GM08714 (cell line): ENCODE data around the gene CACNA1B.

Experiments
- H3K4me3 ChIP-seq: fragments of 200-500 bp; sonication (Bioruptor generic); 2 replicates; pipeline ENCODE4 v1.5.1; 2014; ENCODE audit warnings: mild to moderate bottlenecking, low read length, inconsistent platforms
- ZNF274 ChIP-seq: IDR thresholded peaks from 2 replicates; pipeline ENCODE4 v1.6.1; 2012; ENCODE audit warnings: mild to moderate bottlenecking, low read depth, low read length

CACNA1B gene

GRCh38 chr9:138040446-138041430 is 163.2 kb downstream of the CACNA1B start:
- no peak for TF ChIP-seq ZNF274
- H3K4me3 ChIP-seq: no peak overlapping the region

- no peak overlapping the region for H3K4me3 ChIP-seq
- TF ChIP-seq ZNF274: no peak
These were observed 164.6 kb downstream of the CACNA1B start for GRCh38 chr9:138042146-138042545.

GRCh38 chr9:138042640-138043039 is 165.1 kb downstream of the CACNA1B start:
- no peak overlapping the region for H3K4me3 ChIP-seq
- TF ChIP-seq ZNF274: no peak

GRCh38 chr9:138043061-138043410 is 165.5 kb downstream of the CACNA1B start:
- no peak for TF ChIP-seq ZNF274
- H3K4me3 ChIP-seq: no peak overlapping the region

GRCh38 chr9:138043411-138044345 is 166.1 kb downstream of the CACNA1B start:
- no peak overlapping the region for H3K4me3 ChIP-seq
- TF ChIP-seq ZNF274: no peak

- no peak overlapping the region for H3K4me3 ChIP-seq
- TF ChIP-seq ZNF274: no peak
These were observed 167.2 kb downstream of the CACNA1B start for GRCh38 chr9:138044485-138045383.

GRCh38 chr9:138045541-138046490 is 168.2 kb downstream of the CACNA1B start:
- H3K4me3 ChIP-seq: no peak overlapping the region
- TF ChIP-seq ZNF274: no peak

- no peak overlapping the region for H3K4me3 ChIP-seq
- TF ChIP-seq ZNF274: no peak
These were observed 169.2 kb downstream of the CACNA1B start for GRCh38 chr9:138046641-138047301.

GRCh38 chr9:138047469-138048040 is 170.0 kb downstream of the CACNA1B start:
- H3K4me3 ChIP-seq: no peak overlapping the region
- TF ChIP-seq ZNF274: no peak

- no peak for TF ChIP-seq ZNF274
- no peak overlapping the region for H3K4me3 ChIP-seq
These were observed 170.6 kb downstream of the CACNA1B start for GRCh38 chr9:138048184-138048583.

GRCh38 chr9:138049085-138049778 is 171.7 kb downstream of the CACNA1B start:
- no peak overlapping the region for H3K4me3 ChIP-seq
- TF ChIP-seq ZNF274: no peak
